Esophagus muscularis mucosa (tissue), 4 donors: ENCODE measurements around the gene RAB37. TPM values are rescaled to one million over a fixed set of nuclear protein-coding genes. Genes with fewer than 3 reads are reported as not detected.
A peak's percentile ranks its signal among the peaks of the same experiment; 100 is the strongest.

Experiments
- DNase-seq: peaks from one replicate; pipeline ENCODE4 v3.0.0-alpha.2; 2017; ENCODE audit errors: extremely low spot score
- H3K27ac ChIP-seq, 4 donors: fragments of 200-600 bp; sonication (generic); replicated peaks in 1 of 4; 1 replicate in 3 of 4; 2 replicates in 1 of 4; pipeline ENCODE4 v1.5.1; 2016 to 2019; ENCODE audit warnings: mild to moderate bottlenecking in 1 of 4
- H3K27me3 ChIP-seq, 4 donors: fragments of 200-600 bp; sonication (generic); one replicate each; pipeline versions ENCODE4 v1.5.1 to v1.6.0; 2016 to 2019
- H3K36me3 ChIP-seq, 4 donors: fragments of 200-600 bp; sonication (generic); one replicate each; pipeline ENCODE4 v1.5.1; 2016 to 2019
- H3K4me1 ChIP-seq, 4 donors: fragments of 200-600 bp; sonication (generic); one replicate each; pipeline ENCODE4 v1.5.1; 2016 to 2019
- H3K4me3 ChIP-seq, 4 donors: fragments of 200-600 bp; sonication (generic); 1 replicate in 2 of 4; 2 replicates in 2 of 4; pipeline ENCODE4 v1.5.1; 2016 to 2019; ENCODE audit warnings: mild to moderate bottlenecking in 4 of 4, moderate library complexity in 1 of 4
- H3K9me3 ChIP-seq, 4 donors: fragments of 200-600 bp; sonication (generic); 1 replicate in 3 of 4; 2 replicates in 1 of 4; pipeline ENCODE4 v1.5.1; 2016 to 2019
- EP300 ChIP-seq: sonication (generic); formaldehyde crosslinking; IDR thresholded peaks from one replicate; pipeline ENCODE4 v1.6.1; 2017; ENCODE audit warnings: antibody characterized with exemption
- POLR2A ChIP-seq: fragments of 450-650 bp; IDR thresholded peaks from one replicate; pipeline ENCODE4 v1.6.1; 2017; ENCODE audit warnings: antibody characterized with exemption, moderate library complexity, mild to moderate bottlenecking, low read depth
- POLR2AphosphoS5 ChIP-seq, 2 donors: sonication (generic); formaldehyde crosslinking; IDR thresholded peaks; one replicate each; pipeline ENCODE4 v1.6.1; 2017; ENCODE audit warnings: antibody characterized with exemption in 2 of 2
- WGBS: methylation state at CpG from one replicate; pipeline ENCODE4 v1.1.5; 2018; 5-methylcytosine and 5-hydroxymethylcytosine counted together
- intact Hi-C: fragments of 100-400 bp; cut with DNase I; formaldehyde crosslinking; loops from one replicate; pipeline ENCODE4 v1.15.1; 2023
- total RNA-seq, 4 donors: library from RNA; depleted of rRNA; stranded (reverse); fragments of >200 nt; gene quantifications; one replicate each; pipeline versions ENCODE4 v1.1.0 to v1.2.1, GENCODE V29; 2016
- TF ChIP-seq, protein P1 (sequence below), 3 experiments: fragments of 200-600 bp in 2 of 3; fragments of 450-650 bp in 1 of 3; sonication (generic) in 2 of 3; IDR thresholded peaks; one replicate each; pipeline ENCODE4 v1.5.1; 2017 to 2019; ENCODE audit warnings: antibody characterized with exemption in 3 of 3, mild to moderate bottlenecking in 2 of 3, moderate library complexity in 1 of 3

Gene RAB37
- total RNA-seq, 4 donors from 2014 or later: 1.4 to 3.3 (median 2.5) TPM

DNA sequence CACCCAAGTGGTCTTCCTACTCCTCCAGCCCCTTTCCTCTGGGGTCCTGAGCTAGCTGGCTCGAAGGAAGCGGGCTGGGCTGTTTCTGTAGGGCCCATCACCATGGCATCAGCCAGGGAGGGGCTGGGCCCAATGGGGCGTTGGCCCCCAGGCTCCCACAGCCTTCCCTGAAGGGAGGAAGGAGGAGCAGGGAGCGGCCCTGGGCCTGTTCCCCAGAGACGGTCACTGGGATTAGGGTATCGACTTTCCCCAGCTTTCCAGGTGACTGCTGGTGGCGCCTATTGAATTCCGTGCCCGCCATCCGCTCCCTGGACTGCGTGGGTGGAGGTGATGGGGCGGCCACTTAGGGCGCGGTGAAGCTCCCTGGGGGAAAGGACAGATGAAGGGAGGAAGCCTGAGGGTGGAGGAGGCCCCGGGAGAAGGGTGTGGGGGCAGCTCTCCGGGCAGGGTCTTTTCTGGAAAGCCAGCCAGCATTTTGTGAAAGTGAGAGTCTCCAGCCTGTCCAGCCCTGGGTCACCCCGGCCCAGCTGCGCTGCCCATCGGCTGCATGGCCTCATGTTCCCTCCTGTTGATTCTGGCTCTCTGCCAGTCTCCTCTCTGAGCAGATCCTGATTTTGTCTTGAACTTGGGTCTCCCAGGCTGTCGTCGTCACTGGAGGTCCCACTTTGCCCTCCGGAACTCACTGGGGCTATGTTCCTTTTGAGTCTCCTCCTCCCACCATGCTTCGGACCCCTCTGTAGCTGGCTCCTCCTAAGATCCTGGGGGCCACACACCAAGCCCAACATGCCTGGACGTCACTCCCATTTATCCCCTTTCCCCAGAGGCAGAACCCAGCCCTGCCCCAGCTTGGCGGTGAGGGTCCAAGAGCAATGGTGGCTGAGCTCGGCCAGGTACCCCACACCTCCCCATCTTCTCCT is 21.1 kb downstream of the RAB37 start:
- Histone ChIP-seq H3K27ac (peak overlapping the region in 2 of 4 donors; percentile 22 to 34), H3K27me3 (peaks cover 0 to 17% (median 0%) of the 10 kb centered on the region in 4 donors), H3K4me3 (peak overlapping the region in 1 of 4 donors; percentile 6), H3K9me3 (no peaks in the 10 kb centered on the region), H3K36me3 (peaks cover 0 to 4% (median 0%) of the 10 kb centered on the region in 4 donors), H3K4me1 (peaks cover 45 to 57% (median 52%) of the 10 kb centered on the region in 4 donors)
- intact Hi-C loops: no loop called here
- 62% methylated on average over 13 of the region's 26 CpGs for WGBS
- no peak for DNase-seq
- TF ChIP-seq POLR2A (no peak), EP300 (no peak), POLR2AphosphoS5 (IDR thresholded peaks at IDR 0.05) (no peak)
- TF ChIP-seq, protein P1, sequence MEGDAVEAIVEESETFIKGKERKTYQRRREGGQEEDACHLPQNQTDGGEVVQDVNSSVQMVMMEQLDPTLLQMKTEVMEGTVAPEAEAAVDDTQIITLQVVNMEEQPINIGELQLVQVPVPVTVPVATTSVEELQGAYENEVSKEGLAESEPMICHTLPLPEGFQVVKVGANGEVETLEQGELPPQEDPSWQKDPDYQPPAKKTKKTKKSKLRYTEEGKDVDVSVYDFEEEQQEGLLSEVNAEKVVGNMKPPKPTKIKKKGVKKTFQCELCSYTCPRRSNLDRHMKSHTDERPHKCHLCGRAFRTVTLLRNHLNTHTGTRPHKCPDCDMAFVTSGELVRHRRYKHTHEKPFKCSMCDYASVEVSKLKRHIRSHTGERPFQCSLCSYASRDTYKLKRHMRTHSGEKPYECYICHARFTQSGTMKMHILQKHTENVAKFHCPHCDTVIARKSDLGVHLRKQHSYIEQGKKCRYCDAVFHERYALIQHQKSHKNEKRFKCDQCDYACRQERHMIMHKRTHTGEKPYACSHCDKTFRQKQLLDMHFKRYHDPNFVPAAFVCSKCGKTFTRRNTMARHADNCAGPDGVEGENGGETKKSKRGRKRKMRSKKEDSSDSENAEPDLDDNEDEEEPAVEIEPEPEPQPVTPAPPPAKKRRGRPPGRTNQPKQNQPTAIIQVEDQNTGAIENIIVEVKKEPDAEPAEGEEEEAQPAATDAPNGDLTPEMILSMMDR (IDR thresholded peaks at IDR 0.05): no peak

GRCh38 chr17:74758848-74759168 is 21.8 kb downstream of the RAB37 start:
- Histone ChIP-seq H3K27ac (peak overlapping the region in 2 of 4 donors; percentile 22 to 34), H3K9me3 (no peaks in the 10 kb centered on the region), H3K4me1 (peaks cover 45 to 58% (median 55%) of the 10 kb centered on the region in 4 donors), H3K4me3 (no peak overlapping the region), H3K27me3 (peaks cover 0 to 17% (median 0%) of the 10 kb centered on the region in 4 donors), H3K36me3 (peaks cover 0 to 4% (median 0%) of the 10 kb centered on the region in 4 donors)
- intact Hi-C loops: no loop called here
- WGBS: 80% methylated on average over 2 of the region's 2 CpGs
- no peak for DNase-seq
- TF ChIP-seq, protein P1 (IDR thresholded peaks at IDR 0.05): no peak
- TF ChIP-seq POLR2AphosphoS5 (IDR thresholded peaks at IDR 0.05) (no peak), EP300 (no peak), POLR2A (no peak)

DNA sequence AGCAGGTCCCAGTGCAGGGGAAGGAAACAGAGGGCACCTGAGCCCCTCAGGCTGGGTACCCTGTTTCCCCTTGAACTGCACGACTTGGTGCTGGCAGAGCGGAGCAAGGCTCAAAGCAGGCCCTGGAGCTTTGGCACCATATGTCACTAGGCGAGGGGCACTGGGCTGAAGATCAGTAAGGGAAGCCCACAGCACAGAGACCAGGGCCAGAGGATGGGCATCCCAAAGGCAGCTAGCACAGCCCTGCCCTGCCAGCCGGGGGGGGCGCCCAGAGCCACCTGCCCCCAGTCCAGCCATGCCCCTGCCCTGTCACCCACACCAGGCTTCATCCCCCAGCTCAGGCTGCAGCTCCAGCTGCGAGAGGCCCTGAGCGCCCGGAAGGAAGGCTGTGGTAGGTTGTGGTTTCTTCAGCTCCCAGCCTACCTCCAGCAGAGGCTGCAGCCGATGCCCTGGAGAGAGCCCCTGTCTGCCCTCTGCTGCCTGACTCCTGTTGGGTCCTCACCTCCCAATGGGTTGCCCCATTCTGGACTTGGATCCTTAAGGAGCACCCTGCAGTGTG is 22.3 kb downstream of the RAB37 start:
- TF ChIP-seq EP300 (no peak), POLR2AphosphoS5 (IDR thresholded peaks at IDR 0.05) (no peak), POLR2A (no peak)
- TF ChIP-seq, protein P1 (IDR thresholded peaks at IDR 0.05): no peak
- H3K4me1 ChIP-seq: peaks cover 45 to 58% (median 55%) of the 10 kb centered on the region in 4 donors
- H3K4me3 ChIP-seq: no peak overlapping the region
- H3K36me3 ChIP-seq: peaks cover 0 to 5% (median 0%) of the 10 kb centered on the region in 4 donors
- intact Hi-C loops: no loop called here
- H3K27ac ChIP-seq: peak overlapping the region in 1 of 4 donors; percentile 20
- peaks cover 0 to 17% (median 0%) of the 10 kb centered on the region in 4 donors for H3K27me3 ChIP-seq
- WGBS: 94% methylated on average over 3 of the region's 9 CpGs
- H3K9me3 ChIP-seq: no peaks in the 10 kb centered on the region
- DNase-seq: no peak

GRCh38 chr17:74759941-74760340 is 22.9 kb downstream of the RAB37 start:
- Histone ChIP-seq H3K4me1 (peaks cover 45 to 58% (median 55%) of the 10 kb centered on the region in 4 donors), H3K27ac (peak overlapping the region in 1 of 4 donors; percentile 42), H3K9me3 (no peaks in the 10 kb centered on the region), H3K36me3 (peaks cover 0 to 8% (median 0%) of the 10 kb centered on the region in 4 donors), H3K27me3 (peaks cover 0 to 17% (median 0%) of the 10 kb centered on the region in 4 donors), H3K4me3 (no peak overlapping the region)
- no peak for DNase-seq
- TF ChIP-seq POLR2A: no peak
- no peak for TF ChIP-seq POLR2AphosphoS5 (IDR thresholded peaks at IDR 0.05)
- no peak for TF ChIP-seq EP300
- TF ChIP-seq, protein P1 (IDR thresholded peaks at IDR 0.05): no peak
- WGBS: 79% methylated on average over 8 of the region's 10 CpGs
- intact Hi-C loops: no loop called here
